Heart left ventricle (tissue), 13 donors: ENCODE data around the gene LRRC2.
"Not testable (repeated sequence)": the region's sequence is repeated elsewhere in the genome, so short reads cannot be mapped to it uniquely, and the experiment has no call there.

ENCODE experiments used
- CTCF ChIP-seq, 12 donors: fragments of 200-600 bp; sonication (generic) in 4 of 12; IDR thresholded peaks; one replicate each; pipeline versions ENCODE4 v1.5.0 to v1.8.0; 2018 to 2022; ENCODE audit warnings: antibody characterized with exemption in 12 of 12, mild to moderate bottlenecking in 5 of 12
- POLR2A ChIP-seq, 2 donors: fragments of 450-650 bp; IDR thresholded peaks; one replicate each; pipeline ENCODE4 v1.6.1; 2017; ENCODE audit warnings: antibody characterized with exemption in 2 of 2, mild to moderate bottlenecking in 2 of 2, moderate library complexity in 2 of 2
- donor health status: ischemic (EF 13 %, LVEDD 7.1; RV severe dilation, severe dysfunction).
- donor health status: DM: no; HTN: yes; CAD: no.
- donor health status: DM: no; HTN: no; CAD: no.
- donor health status: ischemic (EF 25% LVEDD 6.9; RV normal size, moderate dysfunction).
- donor health status: ischemic (EF 25% LVEDD 5.7; RV mildly dilated, moderate dysfunction).
- donor health status: ischemic (EF 35%, LVEDD 5.7; RV mildly dilated, moderate dysfunction).
- donor health status: nonischemic (EF 11% LVEDD 7.7; RV severe dilation, severe dysfunction).
- donor health status: DM: yes; HTN: yes; CAD: no.
- donor health status: PGD.
- donor health status: ischemic (EF 29% LVEDD 5.4; RV normal size, mild dysfunction).
- donor health status: nonischemic (EF 23%, LVEDD 6.1; RV moderate dilation, normal function).

- not testable (repeated sequence) for TF ChIP-seq CTCF, POLR2A (IDR thresholded peaks at IDR 0.05)
Observed at GRCh38 chr3:46577580-46578249, 11.6 kb upstream of the LRRC2 start.
